ENCODE measurements around the gene ARMH4. TPM values are rescaled to one million over a fixed set of nuclear protein-coding genes. Genes with fewer than 3 reads are reported as not detected.

The ARMH4 gene
- total RNA-seq, 4 donors from 2014 or later, result 4.6 to 11.8 (median 6.8) TPM

- Histone ChIP-seq H3K9me3 (no peaks in the 10 kb centered on the region), H3K4me3 (no peak overlapping the region), H3K27ac (no peak overlapping the region), H3K27me3 (no peaks in the 10 kb centered on the region), H3K36me3 (no peaks in the 10 kb centered on the region), H3K4me1 (no peaks in the 10 kb centered on the region)
- 76 to 95% methylated on average over 2 of the region's 2 CpGs for WGBS, 2 donors (ENCODE audit: low coverage in 1 of 2)
- ATAC-seq, result no peak
- TF ChIP-seq POLR2AphosphoS5 (IDR thresholded peaks at IDR 0.05) (no peak), EP300 (IDR thresholded peaks at IDR 0.05) (no peak), POLR2A (IDR thresholded peaks at IDR 0.05) (no peak), CTCF (IDR thresholded peaks at IDR 0.05) (no peak)
These were observed 181.8 kb downstream of the ARMH4 start for GRCh38 chr14:57970175-57970574.

- H3K9me3 ChIP-seq, result no peaks in the 10 kb centered on the region
- no peak for ATAC-seq
- H3K4me1 ChIP-seq, result peaks cover 0 to 34% (median 7%) of the 10 kb centered on the region in 3 donors
- no peak overlapping the region for H3K4me3 ChIP-seq
- H3K36me3 ChIP-seq, result no peaks in the 10 kb centered on the region
- peak overlapping the region in 2 of 4 donors; percentile 50 to 63 for H3K27ac ChIP-seq
- TF ChIP-seq EP300 (IDR thresholded peaks at IDR 0.05) (no peak), CTCF (IDR thresholded peaks at IDR 0.05) (no peak), POLR2AphosphoS5 (IDR thresholded peaks at IDR 0.05) (no peak), POLR2A (IDR thresholded peaks at IDR 0.05) (no peak)
- H3K27me3 ChIP-seq, result no peaks in the 10 kb centered on the region
- WGBS, 2 donors (ENCODE audit: low coverage in 1 of 2), result 67% methylated on average over 1 of the region's 2 CpGs; no CpG with 5 or more reads in 1 of the 2 donors
These were observed 188.9 kb downstream of the ARMH4 start for GRCh38 chr14:57963071-57963470.

GRCh38 chr14:57962325-57963035 lies 189.5 kb downstream of the ARMH4 start:
- ATAC-seq, result no peak
- Histone ChIP-seq H3K27ac (peak overlapping the region in 2 of 4 donors; percentile 50 to 63), H3K9me3 (no peaks in the 10 kb centered on the region)

DNA sequence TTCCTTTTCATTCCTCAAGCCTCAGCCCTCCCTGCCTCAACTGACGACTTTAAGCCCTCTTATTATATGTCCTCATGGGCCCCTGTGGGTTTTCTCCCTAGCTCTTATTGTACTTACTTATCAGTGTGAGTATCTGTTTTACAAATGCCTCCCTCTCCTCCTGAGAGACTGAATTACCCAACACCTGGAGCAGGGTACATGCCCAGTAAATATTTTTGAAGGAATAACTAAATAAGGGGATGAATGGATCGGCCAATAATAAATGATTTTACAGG lies 190.3 kb downstream of the ARMH4 start:
- 42 to 46% methylated on average over 2 of the region's 2 CpGs for WGBS, 2 donors (ENCODE audit: low coverage in 1 of 2)
- peak overlapping the region in 2 of 4 donors; percentile 34 to 63 for H3K27ac ChIP-seq
- H3K4me1 ChIP-seq, result peaks cover 0 to 34% (median 7%) of the 10 kb centered on the region in 3 donors
- H3K27me3 ChIP-seq, result no peaks in the 10 kb centered on the region
- TF ChIP-seq EP300 (IDR thresholded peaks at IDR 0.05) (no peak), CTCF (IDR thresholded peaks at IDR 0.05) (no peak), POLR2A (IDR thresholded peaks at IDR 0.05) (no peak), POLR2AphosphoS5 (IDR thresholded peaks at IDR 0.05) (no peak)
- no peak for ATAC-seq
- H3K36me3 ChIP-seq, result no peaks in the 10 kb centered on the region
- H3K4me3 ChIP-seq, result no peak overlapping the region
- no peaks in the 10 kb centered on the region for H3K9me3 ChIP-seq

More at GRCh38 chr14:57962325-57963035, 189.5 kb downstream of the ARMH4 start:
- 12 to 38% methylated on average over 8 to 9 of the region's 12 CpGs for WGBS, 2 donors (ENCODE audit: low coverage in 1 of 2)
- peaks cover 0 to 34% (median 7%) of the 10 kb centered on the region in 3 donors for H3K4me1 ChIP-seq
- H3K36me3 ChIP-seq, result no peaks in the 10 kb centered on the region
- no peaks in the 10 kb centered on the region for H3K27me3 ChIP-seq
- H3K4me3 ChIP-seq, result no peak overlapping the region
- TF ChIP-seq POLR2AphosphoS5 (IDR thresholded peaks at IDR 0.05) (no peak), EP300 (IDR thresholded peaks at IDR 0.05) (no peak), CTCF (IDR thresholded peaks at IDR 0.05) (no peak), POLR2A (IDR thresholded peaks at IDR 0.05) (no peak)

All from gastroesophageal sphincter (tissue), 4 donors.